ENCODE results near the gene LMLN. TPM values are rescaled to one million over a fixed set of nuclear protein-coding genes. Genes with fewer than 3 reads are reported as not detected.

The LMLN gene
- polyA plus RNA-seq, 2 donors: 1.3 to 2.4 TPM

GRCh38 chr3:198019115-198019514 is 59.1 kb downstream of the LMLN start:
- Histone ChIP-seq H3K27ac (ENCODE audit: low read depth in 2 of 2, low read length in 1 of 2) (no peak overlapping the region), H3K36me3 (ENCODE audit: control insufficient read depth in 2 of 2, insufficient read depth in 2 of 2, low read length in 1 of 2) (peaks cover 0 to 2% of the 10 kb centered on the region in 2 donors), H3K4me3 (ENCODE audit: low read depth in 1 of 2, low read length in 2 of 2) (no peak overlapping the region), H3K4me1 (ENCODE audit: control insufficient read depth in 2 of 2, insufficient read depth in 2 of 2, low read length in 1 of 2) (no peaks in the 10 kb centered on the region), H3K27me3 (ENCODE audit: control insufficient read depth in 1 of 2, insufficient read depth in 2 of 2, low read length in 2 of 2) (no peaks in the 10 kb centered on the region), H3K9me3 (ENCODE audit: control insufficient read depth in 2 of 2, insufficient read depth in 1 of 2, low read depth in 1 of 2, low read length in 1 of 2) (no peaks in the 10 kb centered on the region)
- WGBS, 2 donors: 87 to 88% methylated on average over 2 of the region's 2 CpGs

GRCh38 chr3:198021320-198021719 is 61.3 kb downstream of the LMLN start:
- Histone ChIP-seq H3K27ac (ENCODE audit: low read depth in 2 of 2, low read length in 1 of 2) (no peak overlapping the region), H3K9me3 (ENCODE audit: control insufficient read depth in 2 of 2, insufficient read depth in 1 of 2, low read depth in 1 of 2, low read length in 1 of 2) (no peaks in the 10 kb centered on the region), H3K4me3 (ENCODE audit: low read depth in 1 of 2, low read length in 2 of 2) (no peak overlapping the region), H3K4me1 (ENCODE audit: control insufficient read depth in 2 of 2, insufficient read depth in 2 of 2, low read length in 1 of 2) (no peaks in the 10 kb centered on the region), H3K27me3 (ENCODE audit: control insufficient read depth in 1 of 2, insufficient read depth in 2 of 2, low read length in 2 of 2) (no peaks in the 10 kb centered on the region), H3K36me3 (ENCODE audit: control insufficient read depth in 2 of 2, insufficient read depth in 2 of 2, low read length in 1 of 2) (peaks cover 0 to 2% of the 10 kb centered on the region in 2 donors)
- WGBS, 2 donors: 93 to 96% methylated on average over 5 of the region's 5 CpGs

- 94 to 97% methylated on average over 3 of the region's 3 CpGs for WGBS, 2 donors
- H3K36me3 ChIP-seq (ENCODE audit: control insufficient read depth in 2 of 2, insufficient read depth in 2 of 2, low read length in 1 of 2): peaks cover 0 to 5% of the 10 kb centered on the region in 2 donors
Observed at GRCh38 chr3:198022604-198023003, 62.6 kb downstream of the LMLN start.

GRCh38 chr3:198025644-198026043 is 65.6 kb downstream of the LMLN start:
- Histone ChIP-seq H3K27me3 (ENCODE audit: control insufficient read depth in 1 of 2, insufficient read depth in 2 of 2, low read length in 2 of 2) (no peaks in the 10 kb centered on the region), H3K4me1 (ENCODE audit: control insufficient read depth in 2 of 2, insufficient read depth in 2 of 2, low read length in 1 of 2) (no peaks in the 10 kb centered on the region), H3K4me3 (ENCODE audit: low read depth in 1 of 2, low read length in 2 of 2) (no peak overlapping the region), H3K9me3 (ENCODE audit: control insufficient read depth in 2 of 2, insufficient read depth in 1 of 2, low read depth in 1 of 2, low read length in 1 of 2) (no peaks in the 10 kb centered on the region), H3K27ac (ENCODE audit: low read depth in 2 of 2, low read length in 1 of 2) (no peak overlapping the region), H3K36me3 (ENCODE audit: control insufficient read depth in 2 of 2, insufficient read depth in 2 of 2, low read length in 1 of 2) (peaks cover 0 to 5% of the 10 kb centered on the region in 2 donors)
- WGBS, 2 donors: 90 to 93% methylated on average over 8 of the region's 8 CpGs

More at GRCh38 chr3:198022604-198023003, 62.6 kb downstream of the LMLN start:
- Histone ChIP-seq H3K4me3 (ENCODE audit: low read depth in 1 of 2, low read length in 2 of 2) (no peak overlapping the region), H3K27me3 (ENCODE audit: control insufficient read depth in 1 of 2, insufficient read depth in 2 of 2, low read length in 2 of 2) (no peaks in the 10 kb centered on the region), H3K27ac (ENCODE audit: low read depth in 2 of 2, low read length in 1 of 2) (no peak overlapping the region), H3K9me3 (ENCODE audit: control insufficient read depth in 2 of 2, insufficient read depth in 1 of 2, low read depth in 1 of 2, low read length in 1 of 2) (no peaks in the 10 kb centered on the region), H3K4me1 (ENCODE audit: control insufficient read depth in 2 of 2, insufficient read depth in 2 of 2, low read length in 1 of 2) (no peaks in the 10 kb centered on the region)

GRCh38 chr3:198026620-198027019 is 66.6 kb downstream of the LMLN start:
- WGBS, 2 donors: 93 to 94% methylated on average over 5 of the region's 5 CpGs
- Histone ChIP-seq H3K9me3 (ENCODE audit: control insufficient read depth in 2 of 2, insufficient read depth in 1 of 2, low read depth in 1 of 2, low read length in 1 of 2) (no peaks in the 10 kb centered on the region), H3K27ac (ENCODE audit: low read depth in 2 of 2, low read length in 1 of 2) (no peak overlapping the region), H3K36me3 (ENCODE audit: control insufficient read depth in 2 of 2, insufficient read depth in 2 of 2, low read length in 1 of 2) (peaks cover 0 to 5% of the 10 kb centered on the region in 2 donors), H3K4me3 (ENCODE audit: low read depth in 1 of 2, low read length in 2 of 2) (no peak overlapping the region), H3K27me3 (ENCODE audit: control insufficient read depth in 1 of 2, insufficient read depth in 2 of 2, low read length in 2 of 2) (no peaks in the 10 kb centered on the region), H3K4me1 (ENCODE audit: control insufficient read depth in 2 of 2, insufficient read depth in 2 of 2, low read length in 1 of 2) (no peaks in the 10 kb centered on the region)

- no peaks in the 10 kb centered on the region for H3K9me3 ChIP-seq (ENCODE audit: control insufficient read depth in 2 of 2, insufficient read depth in 1 of 2, low read depth in 1 of 2, low read length in 1 of 2)
- peaks cover 0 to 5% of the 10 kb centered on the region in 2 donors for H3K36me3 ChIP-seq (ENCODE audit: control insufficient read depth in 2 of 2, insufficient read depth in 2 of 2, low read length in 1 of 2)
- 91 to 93% methylated on average over 17 of the region's 17 CpGs for WGBS, 2 donors
- H3K27me3 ChIP-seq (ENCODE audit: control insufficient read depth in 1 of 2, insufficient read depth in 2 of 2, low read length in 2 of 2): no peaks in the 10 kb centered on the region
- no peaks in the 10 kb centered on the region for H3K4me1 ChIP-seq (ENCODE audit: control insufficient read depth in 2 of 2, insufficient read depth in 2 of 2, low read length in 1 of 2)
- no peak overlapping the region for H3K27ac ChIP-seq (ENCODE audit: low read depth in 2 of 2, low read length in 1 of 2)
- H3K4me3 ChIP-seq (ENCODE audit: low read depth in 1 of 2, low read length in 2 of 2): no peak overlapping the region
Observed at GRCh38 chr3:198027045-198027798, 67.2 kb downstream of the LMLN start.

GRCh38 chr3:198027799-198028390 is 67.9 kb downstream of the LMLN start:
- 96 to 97% methylated on average over 13 of the region's 13 CpGs for WGBS, 2 donors

GRCh38 chr3:198028718-198029117 is 68.7 kb downstream of the LMLN start:
- peaks cover 0 to 3% of the 10 kb centered on the region in 2 donors for H3K36me3 ChIP-seq (ENCODE audit: control insufficient read depth in 2 of 2, insufficient read depth in 2 of 2, low read length in 1 of 2)
- 72 to 76% methylated on average over 6 of the region's 6 CpGs for WGBS, 2 donors
- no peaks in the 10 kb centered on the region for H3K9me3 ChIP-seq (ENCODE audit: control insufficient read depth in 2 of 2, insufficient read depth in 1 of 2, low read depth in 1 of 2, low read length in 1 of 2)
- no peaks in the 10 kb centered on the region for H3K4me1 ChIP-seq (ENCODE audit: control insufficient read depth in 2 of 2, insufficient read depth in 2 of 2, low read length in 1 of 2)
- no peaks in the 10 kb centered on the region for H3K27me3 ChIP-seq (ENCODE audit: control insufficient read depth in 1 of 2, insufficient read depth in 2 of 2, low read length in 2 of 2)
- no peak overlapping the region for H3K4me3 ChIP-seq (ENCODE audit: low read depth in 1 of 2, low read length in 2 of 2)
- H3K27ac ChIP-seq (ENCODE audit: low read depth in 2 of 2, low read length in 1 of 2): no peak overlapping the region

More at GRCh38 chr3:198027799-198028390, 67.9 kb downstream of the LMLN start:
- Histone ChIP-seq H3K4me1 (ENCODE audit: control insufficient read depth in 2 of 2, insufficient read depth in 2 of 2, low read length in 1 of 2) (no peaks in the 10 kb centered on the region), H3K9me3 (ENCODE audit: control insufficient read depth in 2 of 2, insufficient read depth in 1 of 2, low read depth in 1 of 2, low read length in 1 of 2) (no peaks in the 10 kb centered on the region), H3K4me3 (ENCODE audit: low read depth in 1 of 2, low read length in 2 of 2) (no peak overlapping the region), H3K27ac (ENCODE audit: low read depth in 2 of 2, low read length in 1 of 2) (no peak overlapping the region), H3K27me3 (ENCODE audit: control insufficient read depth in 1 of 2, insufficient read depth in 2 of 2, low read length in 2 of 2) (no peaks in the 10 kb centered on the region), H3K36me3 (ENCODE audit: control insufficient read depth in 2 of 2, insufficient read depth in 2 of 2, low read length in 1 of 2) (peaks cover 0 to 5% of the 10 kb centered on the region in 2 donors)

GRCh38 chr3:198030125-198030524 is 70.1 kb downstream of the LMLN start:
- peaks cover 0 to 3% of the 10 kb centered on the region in 2 donors for H3K36me3 ChIP-seq (ENCODE audit: control insufficient read depth in 2 of 2, insufficient read depth in 2 of 2, low read length in 1 of 2)
- no peak overlapping the region for H3K4me3 ChIP-seq (ENCODE audit: low read depth in 1 of 2, low read length in 2 of 2)
- 88 to 91% methylated on average over 8 of the region's 8 CpGs for WGBS, 2 donors
- no peaks in the 10 kb centered on the region for H3K4me1 ChIP-seq (ENCODE audit: control insufficient read depth in 2 of 2, insufficient read depth in 2 of 2, low read length in 1 of 2)
- H3K9me3 ChIP-seq (ENCODE audit: control insufficient read depth in 2 of 2, insufficient read depth in 1 of 2, low read depth in 1 of 2, low read length in 1 of 2): no peaks in the 10 kb centered on the region
- H3K27ac ChIP-seq (ENCODE audit: low read depth in 2 of 2, low read length in 1 of 2): no peak overlapping the region
- no peaks in the 10 kb centered on the region for H3K27me3 ChIP-seq (ENCODE audit: control insufficient read depth in 1 of 2, insufficient read depth in 2 of 2, low read length in 2 of 2)
